ENCODE data around the gene AFF1. TPM values are rescaled to one million over a fixed set of nuclear protein-coding genes. Genes with fewer than 3 reads are reported as not detected.

AFF1 gene
- polyA plus RNA-seq, 1 donor (not counting 4 experiments of a cell fraction or from before 2014, with no cell fraction given), result 14.4 TPM

DNA sequence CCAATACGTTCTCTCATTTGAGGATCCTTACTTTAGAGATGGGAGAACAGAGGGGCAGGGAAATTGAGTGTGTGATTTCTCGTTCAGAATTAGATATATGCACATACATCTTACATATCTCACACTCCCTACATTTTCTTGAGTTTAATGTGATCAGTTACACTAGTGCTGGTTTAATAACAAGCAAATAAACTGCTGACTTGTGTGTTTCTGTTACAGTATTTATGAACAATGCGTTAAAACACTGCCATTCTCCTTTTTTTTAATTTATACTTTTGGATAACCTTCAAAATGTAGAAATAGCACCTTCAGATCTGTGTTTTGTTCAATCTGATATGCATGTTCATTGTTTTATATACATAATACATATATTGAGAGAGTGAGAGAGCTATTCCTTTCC is 155.5 kb downstream of the AFF1 start:
- Histone ChIP-seq H3K4me2 (ENCODE audit: control insufficient read depth, extremely low read depth, insufficient read depth, low read depth, low read length) (no peak overlapping the region), H3K4me3 (ENCODE audit: control insufficient read depth in 2 of 3, extremely low read depth in 1 of 3, insufficient read depth in 2 of 3, low read depth in 1 of 3, low read length in 3 of 3) (no peak overlapping the region), H3K79me2 (ENCODE audit: control insufficient read depth, insufficient read depth, low read length) (no peaks in the 10 kb centered on the region), H2AFZ (ENCODE audit: control insufficient read depth, low read length) (no peak overlapping the region), H3K27ac (ENCODE audit: control insufficient read depth, insufficient read depth, low read length) (no peak overlapping the region), H3K27me3 (ENCODE audit: control insufficient read depth, extremely low read depth, insufficient read depth, low read length) (no peaks in the 10 kb centered on the region), H4K20me1 (ENCODE audit: control insufficient read depth, extremely low read depth, insufficient read depth, low read length) (no peaks in the 10 kb centered on the region), H3K9me1 (ENCODE audit: control insufficient read depth, extremely low read depth, insufficient read depth, low read length) (no peaks in the 10 kb centered on the region), H3K36me3 (ENCODE audit: control insufficient read depth in 2 of 2, extremely low read depth in 1 of 2, insufficient read depth in 2 of 2, low read length in 2 of 2) (peaks cover 0 to 2% of the 10 kb centered on the region in 2 experiments), H3K4me1 (ENCODE audit: control insufficient read depth, extremely low read depth, insufficient read depth, low read length) (peaks cover 31% of the 10 kb centered on the region), H3K9ac (ENCODE audit: control insufficient read depth, extremely low read depth, insufficient read depth, low read length) (no peak overlapping the region), H3K9me3 (ENCODE audit: control insufficient read depth, low read depth, low read length) (no peaks in the 10 kb centered on the region)
- DNase-seq (ENCODE audit: low read depth, low spot score) (no peak), FAIRE-seq (no peak)
- no peak for TF ChIP-seq EZH2 (IDR thresholded peaks at IDR 0.05; ENCODE audit: low read length)
- TF ChIP-seq, protein P1, sequence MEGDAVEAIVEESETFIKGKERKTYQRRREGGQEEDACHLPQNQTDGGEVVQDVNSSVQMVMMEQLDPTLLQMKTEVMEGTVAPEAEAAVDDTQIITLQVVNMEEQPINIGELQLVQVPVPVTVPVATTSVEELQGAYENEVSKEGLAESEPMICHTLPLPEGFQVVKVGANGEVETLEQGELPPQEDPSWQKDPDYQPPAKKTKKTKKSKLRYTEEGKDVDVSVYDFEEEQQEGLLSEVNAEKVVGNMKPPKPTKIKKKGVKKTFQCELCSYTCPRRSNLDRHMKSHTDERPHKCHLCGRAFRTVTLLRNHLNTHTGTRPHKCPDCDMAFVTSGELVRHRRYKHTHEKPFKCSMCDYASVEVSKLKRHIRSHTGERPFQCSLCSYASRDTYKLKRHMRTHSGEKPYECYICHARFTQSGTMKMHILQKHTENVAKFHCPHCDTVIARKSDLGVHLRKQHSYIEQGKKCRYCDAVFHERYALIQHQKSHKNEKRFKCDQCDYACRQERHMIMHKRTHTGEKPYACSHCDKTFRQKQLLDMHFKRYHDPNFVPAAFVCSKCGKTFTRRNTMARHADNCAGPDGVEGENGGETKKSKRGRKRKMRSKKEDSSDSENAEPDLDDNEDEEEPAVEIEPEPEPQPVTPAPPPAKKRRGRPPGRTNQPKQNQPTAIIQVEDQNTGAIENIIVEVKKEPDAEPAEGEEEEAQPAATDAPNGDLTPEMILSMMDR (optimal IDR thresholded peaks at IDR 0.05 in 1 of 3, IDR thresholded peaks at IDR 0.05 in 1 of 3, conservative IDR thresholded peaks at IDR 0.05 in 1 of 3; ENCODE audit: extremely low read depth in 1 of 3, insufficient read depth in 2 of 3, low read length in 3 of 3), result no peak
- dilution Hi-C loops (cut with MboI; ENCODE audit: extremely low pct_ligation_motif_present, low sequenced_read_pairs), result no loop called here

DNA sequence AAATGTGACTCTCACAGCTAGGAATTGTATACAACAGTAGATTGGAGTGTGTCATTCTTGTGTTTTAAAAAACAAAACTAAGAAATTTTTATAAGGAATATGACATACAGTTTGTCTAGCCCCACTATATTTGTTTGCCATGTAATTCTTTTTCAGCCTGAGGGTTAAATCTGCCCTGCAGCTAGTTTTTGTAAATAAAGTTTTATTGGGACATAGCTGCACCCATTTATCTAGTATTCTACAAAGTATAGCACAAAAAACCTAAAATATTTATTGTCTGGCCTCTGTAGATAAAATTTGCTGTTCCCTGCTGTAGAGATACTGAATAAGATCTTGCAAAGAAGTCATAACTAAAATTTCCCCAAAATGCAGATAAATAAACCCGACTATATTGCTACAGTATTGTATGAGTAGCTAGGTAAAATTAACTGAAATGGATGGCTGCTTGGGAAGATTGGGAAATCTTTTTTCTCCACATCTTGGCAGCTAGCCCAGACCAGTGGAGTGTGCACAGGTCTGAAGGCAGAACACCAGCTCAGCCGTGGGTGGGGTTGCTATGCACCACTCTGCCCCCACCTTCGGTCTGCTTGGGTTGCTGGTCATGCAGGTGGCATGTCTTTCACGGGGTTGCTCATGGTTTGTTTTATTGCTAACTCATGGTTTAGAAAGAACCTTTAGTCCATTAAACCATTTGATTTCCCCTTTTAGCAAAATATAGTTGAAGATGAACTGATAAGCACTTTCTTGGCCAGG is 157.8 kb downstream of the AFF1 start:
- H3K36me3 ChIP-seq (ENCODE audit: control insufficient read depth in 2 of 2, extremely low read depth in 1 of 2, insufficient read depth in 2 of 2, low read length in 2 of 2), result peaks cover 0 to 3% of the 10 kb centered on the region in 2 experiments
- H3K9ac ChIP-seq (ENCODE audit: control insufficient read depth, extremely low read depth, insufficient read depth, low read length), result peak overlapping the region; percentile 61
- peak overlapping the region; percentile 29 for H3K4me2 ChIP-seq (ENCODE audit: control insufficient read depth, extremely low read depth, insufficient read depth, low read depth, low read length)
- no peak overlapping the region for H2AFZ ChIP-seq (ENCODE audit: control insufficient read depth, low read length)
- no peaks in the 10 kb centered on the region for H3K9me1 ChIP-seq (ENCODE audit: control insufficient read depth, extremely low read depth, insufficient read depth, low read length)
- no peaks in the 10 kb centered on the region for H3K27me3 ChIP-seq (ENCODE audit: control insufficient read depth, extremely low read depth, insufficient read depth, low read length)
- TF ChIP-seq, protein P1 (optimal IDR thresholded peaks at IDR 0.05 in 1 of 3, IDR thresholded peaks at IDR 0.05 in 1 of 3, conservative IDR thresholded peaks at IDR 0.05 in 1 of 3; ENCODE audit: extremely low read depth in 1 of 3, insufficient read depth in 2 of 3, low read length in 3 of 3), result peak in 1 of 3 experiments; percentile 12
- no peak for TF ChIP-seq EZH2 (IDR thresholded peaks at IDR 0.05; ENCODE audit: low read length)
- DNase-seq (ENCODE audit: low read depth, low spot score), result peak; percentile 76
- H3K4me3 ChIP-seq (ENCODE audit: control insufficient read depth in 2 of 3, extremely low read depth in 1 of 3, insufficient read depth in 2 of 3, low read depth in 1 of 3, low read length in 3 of 3), result peak overlapping the region in 1 of 3 experiments; percentile 0
- no peaks in the 10 kb centered on the region for H4K20me1 ChIP-seq (ENCODE audit: control insufficient read depth, extremely low read depth, insufficient read depth, low read length)
- peaks cover 34% of the 10 kb centered on the region for H3K4me1 ChIP-seq (ENCODE audit: control insufficient read depth, extremely low read depth, insufficient read depth, low read length)
- no peaks in the 10 kb centered on the region for H3K79me2 ChIP-seq (ENCODE audit: control insufficient read depth, insufficient read depth, low read length)
- H3K9me3 ChIP-seq (ENCODE audit: control insufficient read depth, low read depth, low read length), result no peaks in the 10 kb centered on the region
- dilution Hi-C loops (cut with MboI; ENCODE audit: extremely low pct_ligation_motif_present, low sequenced_read_pairs), result no loop called here
- peak overlapping the region; percentile 88 for H3K27ac ChIP-seq (ENCODE audit: control insufficient read depth, insufficient read depth, low read length)
- peak; percentile 87 for FAIRE-seq

Data from keratinocyte (primary cell).